HEK293T (cell line): ENCODE data around the gene DMP1.

ENCODE experiments used
- BHLHE40 ChIP-seq: fragments of 450-650 bp; IDR thresholded peaks from 2 replicates; pipeline ENCODE4 v1.6.1; 2016; ENCODE audit warnings: mild to moderate bottlenecking, moderate library complexity, borderline replicate concordance
- FOXA1 ChIP-seq: fragments of 450-650 bp; IDR thresholded peaks from 2 replicates; pipeline ENCODE4 v1.6.1; 2016; ENCODE audit warnings: mild to moderate bottlenecking
- FOXK2 ChIP-seq: fragments of 450-650 bp; IDR thresholded peaks from 2 replicates; pipeline ENCODE4 v1.6.1; 2016; ENCODE audit warnings: mild to moderate bottlenecking
- NFRKB ChIP-seq: fragments of 450-650 bp; IDR thresholded peaks from 2 replicates; pipeline ENCODE4 v1.6.1; 2016; ENCODE audit warnings: mild to moderate bottlenecking, moderate library complexity
- SUZ12 ChIP-seq: fragments of 450-650 bp; IDR thresholded peaks from 2 replicates; pipeline ENCODE4 v1.6.1; 2016; ENCODE audit warnings: mild to moderate bottlenecking
- TARDBP ChIP-seq: fragments of 450-650 bp; IDR thresholded peaks from 2 replicates; pipeline ENCODE4 v1.6.1; 2016
- ZNF384 ChIP-seq: fragments of 450-650 bp; IDR thresholded peaks from 2 replicates; pipeline ENCODE4 v1.6.1; 2016

- TF ChIP-seq NFRKB (no peak), FOXA1 (no peak), ZNF384 (no peak), BHLHE40 (no peak), TARDBP (no peak), FOXK2 (no peak), SUZ12 (no peak)
Measured at GRCh38 chr4:87707279-87707918, 57.3 kb downstream of the DMP1 start.
